Activated CD8-positive, alpha-beta memory T cell treated with anti-CD3 and anti-CD28 coated beads for 1 hour (primary cell): Measurements from ENCODE around the gene HDAC7.

ENCODE experiments used
- DNase-seq, 2 donors: peaks; one replicate each; pipeline ENCODE4 v3.0.0-alpha.2; 2020; ENCODE audit warnings: low read depth in 1 of 2; ENCODE audit errors: extremely low read depth in 1 of 2

HDAC7 gene

DNA sequence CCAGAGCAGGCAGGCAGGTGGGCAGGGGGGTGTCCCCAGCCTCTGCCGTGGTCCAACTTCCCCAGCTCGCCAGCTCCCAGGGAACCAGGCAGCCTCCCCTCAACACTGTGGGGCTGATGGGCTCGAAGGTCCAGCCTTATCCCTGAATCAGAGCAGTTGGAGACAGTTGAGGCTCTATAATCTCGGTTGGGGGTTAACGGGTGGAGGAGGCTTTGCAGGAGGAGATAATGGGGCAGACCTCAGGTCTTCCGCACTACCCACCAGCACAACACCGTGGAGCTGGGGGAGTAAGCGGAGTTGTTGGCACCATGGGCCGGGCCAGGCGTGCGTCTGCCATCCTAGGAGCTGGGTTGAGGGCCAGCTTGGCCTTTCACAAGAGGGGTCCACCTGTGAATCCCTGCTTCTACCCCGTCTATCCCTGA lies 13.9 kb upstream of the HDAC7 start:
- DNase-seq, result no peak

DNA sequence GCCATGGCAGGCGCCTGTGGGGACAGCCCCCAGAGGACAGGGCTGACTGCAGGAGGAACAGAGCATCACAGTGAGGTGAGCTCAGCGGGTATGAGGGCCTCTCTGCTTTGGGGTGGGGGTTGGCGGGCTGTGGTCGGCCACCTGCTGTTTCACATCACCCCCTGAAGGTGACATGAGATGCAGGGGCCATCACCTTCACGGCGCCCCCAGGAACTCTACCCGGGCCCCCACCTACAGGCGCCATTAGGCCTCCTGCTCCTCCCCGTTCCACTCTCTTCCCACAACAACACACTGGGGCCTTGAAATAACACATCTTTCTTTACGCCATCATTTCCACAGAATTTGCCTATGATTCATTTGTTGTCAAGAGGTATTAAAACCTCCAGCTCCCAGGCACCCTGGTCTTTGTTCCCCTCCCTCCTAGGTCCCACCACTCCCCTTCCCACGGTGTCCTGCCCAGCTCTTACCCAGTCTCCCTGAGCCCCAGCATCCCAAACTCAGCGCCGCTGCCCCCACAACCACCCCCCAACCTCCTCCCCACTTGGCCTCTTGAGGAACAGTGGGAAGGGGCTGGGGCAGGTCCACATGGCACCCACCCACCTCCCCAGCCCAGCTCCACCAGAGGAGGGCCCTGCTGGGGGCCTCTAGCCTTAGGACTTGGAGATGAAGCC lies 12.7 kb upstream of the HDAC7 start:
- no peak for DNase-seq

DNA sequence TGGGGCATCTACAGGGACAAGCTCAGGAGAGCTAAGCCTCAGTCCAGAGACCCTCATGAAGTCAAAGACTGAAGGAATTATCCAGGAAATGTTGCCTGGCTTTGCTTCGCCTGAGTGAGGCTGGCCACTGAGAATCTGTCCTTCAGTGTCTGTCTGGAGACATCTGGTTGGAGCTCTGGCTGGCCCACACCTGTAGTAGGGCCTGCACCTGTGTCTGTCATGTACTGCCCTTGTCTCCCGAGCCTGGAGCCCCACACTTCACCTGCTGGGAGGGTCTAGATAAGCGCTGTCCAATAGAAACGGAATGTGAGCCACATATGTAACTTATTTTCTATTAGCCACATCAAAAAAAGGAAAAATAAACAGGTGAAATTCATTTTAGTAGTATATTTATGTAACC lies 9.9 kb upstream of the HDAC7 start:
- no peak for DNase-seq

DNA sequence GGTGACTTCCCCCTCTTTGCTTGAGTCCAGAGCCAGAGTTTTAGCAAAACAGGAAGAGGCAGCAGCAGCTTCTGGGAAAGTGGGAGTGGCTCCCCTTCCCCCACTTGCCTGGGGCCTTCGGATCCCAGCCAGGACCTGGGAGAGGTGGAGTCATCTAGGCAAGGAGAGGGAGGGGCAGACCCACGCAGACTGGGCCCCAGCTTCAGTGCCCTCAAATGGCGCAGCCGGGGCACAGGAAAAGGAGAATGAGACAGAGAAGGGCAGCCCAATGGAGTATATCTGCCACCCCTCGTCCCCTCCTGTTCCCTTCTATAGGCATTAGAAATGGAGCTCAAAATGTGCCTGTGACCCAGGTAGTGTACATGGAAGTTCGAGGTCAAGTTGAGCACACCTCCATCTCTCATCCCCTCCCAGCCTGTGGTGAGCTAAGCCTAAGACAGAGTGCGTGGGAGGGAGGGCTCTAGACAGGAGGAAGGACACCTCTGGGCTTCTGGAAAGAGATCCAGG lies 9.3 kb upstream of the HDAC7 start:
- no peak for DNase-seq

- DNase-seq, result no peak
Observed at GRCh38 chr12:47828008-47828975, 8.6 kb upstream of the HDAC7 start.

DNA sequence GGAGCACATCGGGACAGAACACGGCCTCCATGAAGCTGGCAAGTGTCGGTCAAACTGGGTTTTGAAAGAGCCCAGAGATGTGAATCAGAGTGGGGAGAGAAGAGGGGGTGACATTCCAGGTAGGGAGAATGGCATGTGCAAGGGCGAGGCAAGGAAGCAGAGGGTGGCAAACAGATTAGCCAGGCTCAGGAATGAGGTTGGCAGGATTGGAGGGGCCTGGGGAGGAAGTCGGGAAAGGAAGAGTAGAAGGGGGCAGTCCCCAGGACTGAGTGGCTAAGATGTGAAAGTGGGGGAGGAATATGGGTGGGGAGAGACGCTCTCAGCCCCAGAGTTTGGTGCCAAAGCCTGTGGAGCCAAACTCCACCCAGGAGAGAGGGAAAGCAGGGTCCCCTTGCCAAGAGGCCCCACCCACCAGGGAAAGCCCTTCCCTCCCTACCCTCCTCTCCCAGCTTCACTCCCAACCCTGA lies 5.5 kb upstream of the HDAC7 start:
- DNase-seq, result no peak

DNA sequence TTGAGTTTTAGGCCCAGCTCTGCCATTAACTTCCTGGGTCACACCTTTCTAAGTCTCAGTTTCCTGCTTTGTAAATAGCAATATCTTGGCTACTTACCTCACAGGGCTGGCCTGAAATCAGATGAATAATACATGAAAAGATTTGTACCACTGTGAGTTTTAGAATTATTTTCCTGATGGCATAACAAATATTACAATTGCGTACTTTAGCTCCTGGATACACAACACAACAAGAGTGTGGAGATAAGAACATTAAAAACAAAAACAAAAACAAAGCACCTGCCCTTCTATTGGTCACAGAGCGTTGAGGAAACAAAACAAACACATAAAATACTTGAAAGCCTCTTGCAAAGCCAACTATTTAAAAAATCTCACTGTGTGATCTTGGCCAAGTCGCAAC lies 4.9 kb upstream of the HDAC7 start:
- no peak for DNase-seq

DNA sequence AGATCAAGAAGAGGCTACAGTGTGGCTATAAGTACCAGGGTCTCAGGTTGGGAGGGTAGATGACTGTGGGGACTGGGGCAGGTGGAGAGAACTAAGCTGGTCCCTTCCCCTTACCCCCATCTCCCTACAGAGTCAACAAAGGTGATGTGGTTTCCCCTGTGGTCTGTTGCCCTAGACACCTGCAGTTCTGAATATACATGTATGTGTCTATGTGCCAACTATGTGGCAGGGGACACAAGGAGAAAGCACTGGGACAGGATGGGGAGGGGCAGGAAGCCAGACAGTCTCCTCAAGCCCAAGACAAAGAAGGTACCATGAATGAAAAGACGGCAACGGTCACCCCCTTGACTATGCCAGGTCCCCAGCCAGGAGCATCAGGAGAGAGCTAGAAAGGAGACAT lies 4.5 kb upstream of the HDAC7 start:
- DNase-seq, result no peak

- DNase-seq, result no peak
Observed at GRCh38 chr12:47823422-47824086, 3.9 kb upstream of the HDAC7 start.

GRCh38 chr12:47822863-47823262 lies 3.2 kb upstream of the HDAC7 start:
- DNase-seq, result no peak

GRCh38 chr12:47822401-47822800 lies 2.7 kb upstream of the HDAC7 start:
- no peak for DNase-seq

- DNase-seq, result no peak
Observed at GRCh38 chr12:47821346-47821706, 1.6 kb upstream of the HDAC7 start.

- DNase-seq, result no peak
Observed at GRCh38 chr12:47820631-47821345, 1.1 kb upstream of the HDAC7 start.

DNA sequence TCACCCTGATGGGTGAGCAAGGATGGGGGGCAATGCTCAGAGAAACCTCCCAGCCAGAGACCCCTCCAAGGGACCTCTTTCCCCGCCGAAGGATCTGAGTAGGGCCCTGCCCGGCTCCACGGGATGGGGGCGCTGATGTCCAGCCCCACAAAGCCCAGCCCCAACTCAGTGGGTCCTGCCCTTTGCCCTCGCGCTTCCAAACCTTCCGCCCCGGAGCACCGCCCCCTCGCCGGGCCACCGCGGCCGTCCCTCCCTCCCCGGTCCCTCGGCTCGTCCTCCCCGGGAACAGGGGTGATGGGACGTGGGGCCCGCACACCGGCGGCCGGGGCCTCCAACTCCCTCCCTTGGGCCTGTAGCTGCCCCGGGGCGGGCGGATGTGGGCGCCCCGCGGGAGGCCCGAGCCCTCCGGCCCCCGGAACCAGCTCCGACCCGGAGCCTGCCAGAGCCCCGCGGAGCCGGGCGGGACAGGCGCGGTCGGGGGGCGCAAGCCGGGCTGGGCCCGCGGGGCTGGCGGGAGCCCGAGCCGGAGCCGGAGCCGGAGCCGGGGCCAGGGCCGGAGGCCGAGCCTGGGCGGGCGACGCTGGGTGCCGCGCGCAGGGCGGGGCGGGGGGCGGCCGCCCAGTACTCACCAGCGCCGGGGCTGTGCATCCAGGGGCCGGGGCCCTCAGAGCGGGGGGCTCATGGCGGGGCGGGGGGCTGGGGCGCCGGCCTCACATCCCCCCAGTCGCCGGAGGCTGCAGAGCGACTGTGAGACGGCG lies 386 bp downstream of the HDAC7 start:
- no peak for DNase-seq

DNA sequence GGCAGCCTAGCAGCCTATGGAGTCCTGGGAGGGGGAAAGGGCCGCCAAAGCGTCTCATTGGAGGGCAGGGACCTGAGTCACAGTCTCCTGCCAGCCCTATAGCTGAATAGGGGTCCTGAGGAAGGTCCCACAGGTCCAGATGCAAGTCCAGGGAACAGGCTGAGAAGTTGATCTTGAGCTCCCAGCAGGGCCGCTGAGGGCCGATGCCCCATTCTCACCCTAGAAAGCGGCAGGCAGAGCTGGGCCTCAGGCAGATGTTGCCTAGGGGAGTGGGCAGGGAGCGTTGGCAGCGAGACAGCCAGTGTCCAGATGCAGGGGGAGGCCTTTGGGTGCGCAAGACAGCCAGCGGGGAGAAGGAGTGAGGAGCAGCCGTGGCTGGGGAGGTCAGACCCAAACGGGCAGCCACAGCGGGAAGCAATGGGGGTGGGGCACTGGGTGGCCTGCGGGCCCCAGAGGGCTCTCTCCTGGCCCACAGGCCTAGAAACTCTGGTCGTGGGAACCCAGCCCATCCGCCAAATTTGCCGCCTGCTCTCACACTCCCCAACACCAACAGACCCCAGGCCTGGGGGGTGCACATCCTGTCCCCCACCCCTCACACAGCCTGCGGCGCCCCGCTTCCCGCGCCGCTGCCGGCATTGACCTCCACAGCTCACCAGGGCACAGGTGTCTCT lies 1.1 kb downstream of the HDAC7 start:
- DNase-seq, result no peak

DNA sequence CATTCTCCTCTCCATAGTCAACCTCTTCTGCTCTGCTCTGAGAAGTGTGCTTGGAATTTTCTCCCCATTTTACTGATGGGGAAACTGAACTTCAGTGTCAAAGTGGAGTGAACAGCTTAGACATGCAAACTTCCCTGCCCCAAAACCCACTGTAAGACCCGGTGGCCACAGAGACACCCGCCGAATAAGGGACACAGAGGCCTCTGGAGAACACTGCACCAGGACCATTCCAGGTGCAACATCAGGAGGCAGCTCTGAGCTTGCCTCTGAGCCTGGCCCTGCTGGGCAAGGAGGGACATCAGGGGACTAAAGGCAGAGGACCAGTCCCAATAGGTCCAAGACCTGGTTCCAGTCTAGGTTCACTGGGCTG lies 1.7 kb downstream of the HDAC7 start:
- no peak for DNase-seq

GRCh38 chr12:47817272-47818006 lies 2.3 kb downstream of the HDAC7 start:
- no peak for DNase-seq

DNA sequence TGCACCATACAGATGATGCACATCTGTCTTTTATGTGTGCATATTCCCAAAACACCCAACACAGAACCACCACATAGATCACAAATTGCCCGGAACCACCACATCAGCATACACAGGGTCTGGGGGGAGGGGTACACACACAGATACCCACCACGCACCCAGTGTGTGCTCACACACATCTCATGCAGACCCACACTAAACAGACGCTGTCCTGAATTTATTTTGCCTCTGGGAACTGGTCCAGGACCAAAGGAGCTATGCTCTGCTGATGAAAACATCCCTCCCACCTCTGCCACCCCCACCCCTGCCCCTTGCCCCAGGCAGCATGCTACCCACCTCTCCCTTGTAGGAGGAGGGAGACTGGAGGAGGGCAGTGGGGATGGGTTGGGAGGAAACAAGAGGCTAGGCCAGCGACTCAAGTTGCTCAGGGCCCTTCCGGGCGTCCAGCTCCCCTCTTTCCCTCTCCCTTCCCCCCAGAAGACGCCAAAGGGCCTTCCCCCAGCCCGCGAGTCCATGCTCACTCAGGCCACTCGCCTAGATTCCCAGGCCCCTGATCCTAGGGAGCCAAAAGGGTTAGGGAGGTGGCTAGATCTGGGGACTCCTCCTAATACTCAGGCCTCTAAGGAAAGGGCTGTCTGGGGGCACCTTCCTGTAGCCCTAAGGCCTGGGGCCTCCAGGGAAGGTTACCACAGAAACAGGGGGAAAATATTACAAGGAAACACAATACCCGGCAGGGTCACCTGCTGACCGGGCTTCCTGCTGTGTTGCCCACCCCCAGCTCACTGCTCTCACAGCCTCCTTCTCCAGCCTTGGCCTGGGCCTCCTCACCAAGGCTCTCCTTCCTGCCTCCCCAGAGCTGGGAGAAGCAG lies 3.1 kb downstream of the HDAC7 start:
- DNase-seq, result no peak
